GM23338 (cell line): ENCODE data around the gene CDC42BPA. TPM values are rescaled to one million over a fixed set of nuclear protein-coding genes. Genes with fewer than 3 reads are reported as not detected.

ENCODE experiments used
- ATAC-seq: fragments of 200-7000 bp; cut with Tn5 transposase; 3 replicates; pipeline ENCODE4 v1.9.1; 2020
- DNase-seq: peaks from one replicate; pipeline ENCODE4 v3.0.0-alpha.2; 2015; ENCODE audit warnings: low spot score
- H2AFZ ChIP-seq: fragments of 200-600 bp; sonication (generic); 2 replicates; pipeline ENCODE4 v1.8.0; 2016; ENCODE audit warnings: antibody characterized with exemption, mild to moderate bottlenecking, moderate library complexity
- H3F3A ChIP-seq: fragments of 200-600 bp; sonication (generic); replicated peaks from 2 replicates; pipeline ENCODE4 v1.8.0; 2017; ENCODE audit warnings: antibody characterized with exemption, mixed run types, low read depth
- H3K27ac ChIP-seq: fragments of 200-600 bp; sonication (generic); 2 replicates; pipeline ENCODE4 v1.6.1; 2016; ENCODE audit warnings: low read depth
- H3K27me3 ChIP-seq: fragments of 200-600 bp; sonication (generic); 2 replicates; pipeline ENCODE4 v1.8.0; 2016; ENCODE audit warnings: mild to moderate bottlenecking, mixed run types, moderate library complexity; ENCODE audit not compliant: insufficient read depth
- H3K36me3 ChIP-seq: fragments of 200-600 bp; sonication (generic); 2 replicates; pipeline ENCODE4 v1.8.0; 2016; ENCODE audit warnings: mild to moderate bottlenecking; ENCODE audit not compliant: insufficient read depth
- H3K4me1 ChIP-seq: fragments of 200-600 bp; sonication (generic); 2 replicates; pipeline ENCODE4 v1.8.0; 2016; ENCODE audit warnings: mild to moderate bottlenecking, moderate library complexity; ENCODE audit not compliant: insufficient read depth
- H3K4me2 ChIP-seq: fragments of 200-600 bp; sonication (generic); 2 replicates; pipeline ENCODE4 v1.7.1; 2017; ENCODE audit warnings: mixed run types
- H3K4me3 ChIP-seq: fragments of 200-600 bp; sonication (generic); 2 replicates; pipeline ENCODE4 v1.6.1; 2016; ENCODE audit warnings: mixed run types
- H3K79me2 ChIP-seq: fragments of 200-600 bp; sonication (generic); replicated peaks from 2 replicates; pipeline ENCODE4 v1.8.0; 2017; ENCODE audit warnings: mild to moderate bottlenecking; ENCODE audit not compliant: insufficient read depth
- H3K9me2 ChIP-seq: fragments of 200-600 bp; sonication (generic); 2 replicates; pipeline ENCODE4 v1.8.0; 2017; ENCODE audit not compliant: insufficient read depth
- H4K20me1 ChIP-seq: fragments of 200-600 bp; sonication (generic); replicated peaks from 2 replicates; pipeline ENCODE4 v1.8.0; 2017; ENCODE audit warnings: mild to moderate bottlenecking; ENCODE audit not compliant: insufficient read depth
- H3K27ac Mint-ChIP-seq: 2 replicates; pipeline ENCODE4 v1.8.0; 2020; ENCODE audit warnings: inconsistent platforms, mild to moderate bottlenecking, moderate library complexity, mixed read lengths
- H3K27me3 Mint-ChIP-seq: 3 replicates; pipeline ENCODE4 v1.8.0; 2022; ENCODE audit warnings: low read depth, mild to moderate bottlenecking, moderate library complexity, mixed read lengths, inconsistent platforms; ENCODE audit not compliant: insufficient read depth, poor library complexity
- H3K36me3 Mint-ChIP-seq: 3 replicates; pipeline ENCODE4 v1.8.0; 2021; ENCODE audit warnings: low read depth, mild to moderate bottlenecking, inconsistent platforms, moderate library complexity, mixed read lengths
- H3K4me1 Mint-ChIP-seq: 3 replicates; pipeline ENCODE4 v1.8.0; 2020; ENCODE audit warnings: mild to moderate bottlenecking, inconsistent platforms, mixed read lengths
- H3K4me3 Mint-ChIP-seq: 3 replicates; pipeline ENCODE4 v1.8.0; 2021; ENCODE audit warnings: moderate library complexity, mild to moderate bottlenecking, inconsistent platforms, mixed read lengths
- H3K9me3 Mint-ChIP-seq: 3 replicates; pipeline ENCODE4 v1.8.0; 2020; ENCODE audit warnings: moderate library complexity, mild to moderate bottlenecking, inconsistent platforms, mixed read lengths
- CREB1 ChIP-seq: fragments of 250-450 bp; sonication (Bioruptor Pico); IDR thresholded peaks from 2 replicates; pipeline ENCODE4 v1.5.0; 2020; ENCODE audit warnings: low read depth, mild to moderate bottlenecking, moderate library complexity
- ETS1 ChIP-seq: IDR thresholded peaks from 2 replicates; pipeline ENCODE4 v1.6.1; 2016; ENCODE audit warnings: antibody characterized with exemption
- EZH2 ChIP-seq: fragments of 200-600 bp; sonication (generic); IDR thresholded peaks from one replicate; pipeline ENCODE4 v1.8.0; 2017; ENCODE audit warnings: antibody characterized with exemption, mild to moderate bottlenecking, low read depth; ENCODE audit not compliant: unreplicated experiment
- EZH2phosphoT487 ChIP-seq: fragments of 200-600 bp; sonication (generic); IDR thresholded peaks from one replicate; pipeline ENCODE4 v1.8.1; 2018; ENCODE audit warnings: antibody characterized with exemption; ENCODE audit not compliant: unreplicated experiment
- JUNB ChIP-seq: IDR thresholded peaks from one replicate; pipeline ENCODE4 v1.6.1; 2016; ENCODE audit warnings: antibody characterized with exemption; ENCODE audit not compliant: unreplicated experiment
- NANOG ChIP-seq: IDR thresholded peaks from 2 replicates; pipeline ENCODE4 v1.6.1; 2016; ENCODE audit warnings: antibody characterized with exemption, borderline replicate concordance
- POLR2AphosphoS5 ChIP-seq: IDR thresholded peaks from 2 replicates; pipeline ENCODE4 v1.6.1; 2016; ENCODE audit warnings: antibody characterized with exemption, low read depth
- STAT1 ChIP-seq: IDR thresholded peaks from one replicate; pipeline ENCODE4 v1.6.1; 2016; ENCODE audit warnings: antibody characterized with exemption; ENCODE audit not compliant: unreplicated experiment
- ZNF114 ChIP-seq: fragments of 250-450 bp; sonication (Bioruptor Pico); IDR thresholded peaks from 2 replicates; pipeline ENCODE4 v1.5.0; 2020; ENCODE audit warnings: mild to moderate bottlenecking, moderate library complexity
- ZNF331 ChIP-seq: fragments of 250-450 bp; sonication (Bioruptor Pico); IDR thresholded peaks from 2 replicates; pipeline ENCODE4 v1.5.0; 2020; ENCODE audit warnings: low read depth, mild to moderate bottlenecking, moderate library complexity
- ZNF462 ChIP-seq: fragments of 250-450 bp; sonication (Bioruptor Pico); IDR thresholded peaks from 2 replicates; pipeline ENCODE4 v1.5.0; 2020; ENCODE audit warnings: mild to moderate bottlenecking, moderate library complexity
- polyA plus RNA-seq: library from polyadenylated mRNA; unstranded; fragments of >200 nt; fragmentation: Nextera tagmentation; extraction: Ambion mirVana; gene quantifications from 2 replicates; pipeline ENCODE4 v1.2.1, GENCODE V29; 2016
- total RNA-seq: library from RNA; depleted of rRNA; stranded (reverse); fragments of >200 nt; shearing (Covaris generic); gene quantifications from 2 replicates; pipeline ENCODE4 v1.2.3, GENCODE V29; 2014
- TF ChIP-seq, protein P1 (sequence below): IDR thresholded peaks from one replicate; pipeline ENCODE4 v1.6.1; 2018; ENCODE audit warnings: antibody characterized with exemption; ENCODE audit not compliant: unreplicated experiment
- TF ChIP-seq, protein P2 (sequence below), 2 experiments: fragments of 200-600 bp in 1 of 2; sonication (generic) in 1 of 2; conservative IDR thresholded peaks; 2 replicates each; pipeline versions ENCODE4 v1.5.1 to v1.6.1; 2016 to 2017; ENCODE audit warnings: antibody characterized with exemption in 2 of 2, low read depth in 2 of 2, mild to moderate bottlenecking in 2 of 2, moderate library complexity in 1 of 2

Gene CDC42BPA
- total and polyA plus RNA-seq, 2 experiments from 2014 or later: 17.7 to 40.1 TPM

GRCh38 chr1:227355542-227356245 lies 37.4 kb upstream of the CDC42BPA start:
- Histone ChIP-seq H3K4me1 (peaks cover 23% of the 10 kb centered on the region), H3K27me3 (no peaks in the 10 kb centered on the region), H3K9me2 (peaks cover 26% of the 10 kb centered on the region; the same call in 1 of the 2 replicates), H3K4me3 (no peak overlapping the region), H3K36me3 (no peaks in the 10 kb centered on the region), H3K79me2 (no peaks in the 10 kb centered on the region), H2AFZ (no peak overlapping the region), H3K4me2 (no peak overlapping the region), H3F3A (no peaks in the 10 kb centered on the region), H4K20me1 (no peaks in the 10 kb centered on the region), H3K27ac (peak overlapping the region; percentile 50; the same call in 1 of the 2 replicates)
- Mint-ChIP-seq H3K36me3 (no peaks in the 10 kb centered on the region), H3K9me3 (no peaks in the 10 kb centered on the region), H3K4me3 (no peak overlapping the region), H3K27ac (no peak overlapping the region), H3K4me1 (peaks cover 26% of the 10 kb centered on the region), H3K27me3 (peaks cover 10% of the 10 kb centered on the region)
- DNase-seq (no peak), ATAC-seq (no peak)
- TF ChIP-seq EZH2 (no peak), ETS1 (no peak), EZH2phosphoT487 (no peak), ZNF114 (CRISPR knock-in tag) (no peak), ZNF462 (CRISPR knock-in tag) (no peak), STAT1 (no peak), ZNF331 (CRISPR knock-in tag) (no peak), CREB1 (CRISPR knock-in tag) (no peak), NANOG (no peak), JUNB (no peak), POLR2AphosphoS5 (no peak)
- TF ChIP-seq, protein P1, sequence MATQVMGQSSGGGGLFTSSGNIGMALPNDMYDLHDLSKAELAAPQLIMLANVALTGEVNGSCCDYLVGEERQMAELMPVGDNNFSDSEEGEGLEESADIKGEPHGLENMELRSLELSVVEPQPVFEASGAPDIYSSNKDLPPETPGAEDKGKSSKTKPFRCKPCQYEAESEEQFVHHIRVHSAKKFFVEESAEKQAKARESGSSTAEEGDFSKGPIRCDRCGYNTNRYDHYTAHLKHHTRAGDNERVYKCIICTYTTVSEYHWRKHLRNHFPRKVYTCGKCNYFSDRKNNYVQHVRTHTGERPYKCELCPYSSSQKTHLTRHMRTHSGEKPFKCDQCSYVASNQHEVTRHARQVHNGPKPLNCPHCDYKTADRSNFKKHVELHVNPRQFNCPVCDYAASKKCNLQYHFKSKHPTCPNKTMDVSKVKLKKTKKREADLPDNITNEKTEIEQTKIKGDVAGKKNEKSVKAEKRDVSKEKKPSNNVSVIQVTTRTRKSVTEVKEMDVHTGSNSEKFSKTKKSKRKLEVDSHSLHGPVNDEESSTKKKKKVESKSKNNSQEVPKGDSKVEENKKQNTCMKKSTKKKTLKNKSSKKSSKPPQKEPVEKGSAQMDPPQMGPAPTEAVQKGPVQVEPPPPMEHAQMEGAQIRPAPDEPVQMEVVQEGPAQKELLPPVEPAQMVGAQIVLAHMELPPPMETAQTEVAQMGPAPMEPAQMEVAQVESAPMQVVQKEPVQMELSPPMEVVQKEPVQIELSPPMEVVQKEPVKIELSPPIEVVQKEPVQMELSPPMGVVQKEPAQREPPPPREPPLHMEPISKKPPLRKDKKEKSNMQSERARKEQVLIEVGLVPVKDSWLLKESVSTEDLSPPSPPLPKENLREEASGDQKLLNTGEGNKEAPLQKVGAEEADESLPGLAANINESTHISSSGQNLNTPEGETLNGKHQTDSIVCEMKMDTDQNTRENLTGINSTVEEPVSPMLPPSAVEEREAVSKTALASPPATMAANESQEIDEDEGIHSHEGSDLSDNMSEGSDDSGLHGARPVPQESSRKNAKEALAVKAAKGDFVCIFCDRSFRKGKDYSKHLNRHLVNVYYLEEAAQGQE: no peak
- TF ChIP-seq, protein P2, sequence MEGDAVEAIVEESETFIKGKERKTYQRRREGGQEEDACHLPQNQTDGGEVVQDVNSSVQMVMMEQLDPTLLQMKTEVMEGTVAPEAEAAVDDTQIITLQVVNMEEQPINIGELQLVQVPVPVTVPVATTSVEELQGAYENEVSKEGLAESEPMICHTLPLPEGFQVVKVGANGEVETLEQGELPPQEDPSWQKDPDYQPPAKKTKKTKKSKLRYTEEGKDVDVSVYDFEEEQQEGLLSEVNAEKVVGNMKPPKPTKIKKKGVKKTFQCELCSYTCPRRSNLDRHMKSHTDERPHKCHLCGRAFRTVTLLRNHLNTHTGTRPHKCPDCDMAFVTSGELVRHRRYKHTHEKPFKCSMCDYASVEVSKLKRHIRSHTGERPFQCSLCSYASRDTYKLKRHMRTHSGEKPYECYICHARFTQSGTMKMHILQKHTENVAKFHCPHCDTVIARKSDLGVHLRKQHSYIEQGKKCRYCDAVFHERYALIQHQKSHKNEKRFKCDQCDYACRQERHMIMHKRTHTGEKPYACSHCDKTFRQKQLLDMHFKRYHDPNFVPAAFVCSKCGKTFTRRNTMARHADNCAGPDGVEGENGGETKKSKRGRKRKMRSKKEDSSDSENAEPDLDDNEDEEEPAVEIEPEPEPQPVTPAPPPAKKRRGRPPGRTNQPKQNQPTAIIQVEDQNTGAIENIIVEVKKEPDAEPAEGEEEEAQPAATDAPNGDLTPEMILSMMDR (conservative IDR thresholded peaks at IDR 0.05; ENCODE audit: low read depth in 2 of 2): no peak
